WERI-Rb-1 (cell line): Measurements from ENCODE around the gene COL9A2.

Experiments used
- DNase-seq: peaks from one replicate; pipeline ENCODE4 v3.0.0-alpha.2; 2020
- H3K27ac ChIP-seq: fragments of 250-450 bp; sonication (Bioruptor Pico); 2 replicates; pipeline ENCODE4 v1.5.1; 2020; ENCODE audit warnings: mild to moderate bottlenecking, moderate library complexity
- H3K27me3 ChIP-seq: fragments of 250-450 bp; sonication (Bioruptor Pico); 2 replicates; pipeline ENCODE4 v1.5.1; 2021; ENCODE audit warnings: mild to moderate bottlenecking, low read depth, moderate library complexity; ENCODE audit not compliant: insufficient read depth, severe bottlenecking
- H3K36me3 ChIP-seq: fragments of 250-450 bp; sonication (Bioruptor Pico); 2 replicates; pipeline ENCODE4 v1.5.1; 2020; ENCODE audit warnings: mild to moderate bottlenecking, moderate library complexity
- H3K4me3 ChIP-seq: 2 replicates; pipeline ENCODE4 v1.5.1; 2011; ENCODE audit warnings: low read depth, mild to moderate bottlenecking, control low read depth, low read length
- H3K9me3 ChIP-seq: fragments of 250-450 bp; sonication (Bioruptor Pico); 2 replicates; pipeline ENCODE4 v1.5.1; 2021; ENCODE audit warnings: mild to moderate bottlenecking, moderate library complexity; ENCODE audit not compliant: severe bottlenecking
- TF ChIP-seq, protein P1 (sequence below): IDR thresholded peaks from 2 replicates; pipeline ENCODE4 v1.5.1; 2011; ENCODE audit warnings: low read depth, mild to moderate bottlenecking, control low read depth, inconsistent platforms, low read length

Gene COL9A2

DNA sequence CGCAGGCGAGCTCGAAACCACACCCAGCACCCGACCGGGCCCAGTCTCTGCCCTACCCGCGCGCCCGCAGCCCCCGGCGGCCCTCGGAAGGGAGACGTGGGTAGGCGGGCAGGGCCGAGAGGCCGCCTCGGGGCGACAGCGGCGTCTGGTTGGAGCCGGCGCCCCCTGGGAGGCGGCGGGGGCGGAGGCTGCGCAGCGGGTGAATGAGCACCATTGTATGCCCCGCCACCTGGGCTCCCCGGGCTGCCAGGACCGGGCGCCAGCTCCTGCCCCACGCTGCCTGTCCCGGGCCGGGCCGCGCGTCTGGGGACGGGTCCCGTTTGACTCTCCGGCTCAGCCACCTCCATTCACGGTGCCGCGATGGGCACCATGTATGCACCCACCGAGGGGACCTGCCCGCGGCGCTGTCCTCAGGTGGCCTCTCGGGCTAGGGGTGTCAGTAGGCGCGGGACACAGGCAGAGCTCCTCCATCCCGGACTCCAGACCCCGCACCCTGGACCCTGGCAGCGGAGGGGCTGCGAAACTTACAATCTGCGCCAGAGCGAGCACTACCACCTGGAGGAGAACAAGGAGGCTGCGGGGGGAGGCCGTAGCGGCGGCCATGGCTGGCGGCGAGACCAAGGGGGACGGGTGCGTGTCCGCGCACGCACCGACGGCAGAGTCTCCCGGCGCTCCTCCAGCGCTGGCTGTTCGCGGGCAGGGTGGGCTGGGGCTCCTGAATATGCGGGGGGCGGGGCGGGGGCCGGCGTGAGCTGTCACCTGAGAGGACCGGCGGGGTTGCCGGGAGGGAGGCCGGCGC, at the start of gene COL9A2:
Gene COL9A2, minus strand, starts transcription at position 692 of the 799 bp plus-strand sequence. Its CDS starts 89 bp downstream, at position 603.
- TF ChIP-seq, protein P1, sequence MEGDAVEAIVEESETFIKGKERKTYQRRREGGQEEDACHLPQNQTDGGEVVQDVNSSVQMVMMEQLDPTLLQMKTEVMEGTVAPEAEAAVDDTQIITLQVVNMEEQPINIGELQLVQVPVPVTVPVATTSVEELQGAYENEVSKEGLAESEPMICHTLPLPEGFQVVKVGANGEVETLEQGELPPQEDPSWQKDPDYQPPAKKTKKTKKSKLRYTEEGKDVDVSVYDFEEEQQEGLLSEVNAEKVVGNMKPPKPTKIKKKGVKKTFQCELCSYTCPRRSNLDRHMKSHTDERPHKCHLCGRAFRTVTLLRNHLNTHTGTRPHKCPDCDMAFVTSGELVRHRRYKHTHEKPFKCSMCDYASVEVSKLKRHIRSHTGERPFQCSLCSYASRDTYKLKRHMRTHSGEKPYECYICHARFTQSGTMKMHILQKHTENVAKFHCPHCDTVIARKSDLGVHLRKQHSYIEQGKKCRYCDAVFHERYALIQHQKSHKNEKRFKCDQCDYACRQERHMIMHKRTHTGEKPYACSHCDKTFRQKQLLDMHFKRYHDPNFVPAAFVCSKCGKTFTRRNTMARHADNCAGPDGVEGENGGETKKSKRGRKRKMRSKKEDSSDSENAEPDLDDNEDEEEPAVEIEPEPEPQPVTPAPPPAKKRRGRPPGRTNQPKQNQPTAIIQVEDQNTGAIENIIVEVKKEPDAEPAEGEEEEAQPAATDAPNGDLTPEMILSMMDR: 0 out of 2 replicates have a peak, but pooled peaks have one; percentile 2
- Histone ChIP-seq H3K36me3 (no peaks in the 10 kb centered on the region), H3K9me3 (no peaks in the 10 kb centered on the region), H3K4me3 (peak within 1 kb of the TSS; percentile 44), H3K27ac (no peak within 1 kb of the TSS), H3K27me3 (peaks cover 25% of the 10 kb centered on the region)
- DNase-seq: no peak

DNA sequence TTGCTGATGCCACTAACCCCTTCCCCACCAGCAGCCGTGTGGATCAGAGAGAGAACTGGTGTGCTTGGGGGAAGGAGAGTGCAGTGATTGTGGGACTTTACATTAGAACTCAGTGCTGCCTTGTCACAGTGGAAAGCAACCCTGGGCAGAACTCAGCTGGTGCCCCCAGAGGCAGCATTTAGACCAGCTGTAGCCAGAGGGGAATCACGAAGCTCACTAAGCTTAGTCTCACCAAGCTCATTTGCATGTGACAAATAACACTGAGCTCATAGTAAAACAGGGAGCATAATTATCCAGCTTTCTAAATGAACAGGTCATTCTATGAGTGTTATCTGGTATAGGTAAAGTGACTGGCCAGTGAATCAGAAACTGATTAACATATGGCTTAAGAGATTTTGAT, 46.6 kb upstream of the COL9A2 start:
- H3K27me3 ChIP-seq: no peaks in the 10 kb centered on the region
- no peak overlapping the region for H3K4me3 ChIP-seq
- no peaks in the 10 kb centered on the region for H3K9me3 ChIP-seq
- no peaks in the 10 kb centered on the region for H3K36me3 ChIP-seq
- no peak for DNase-seq
- no peak overlapping the region for H3K27ac ChIP-seq
- TF ChIP-seq, protein P1: no peak

DNA sequence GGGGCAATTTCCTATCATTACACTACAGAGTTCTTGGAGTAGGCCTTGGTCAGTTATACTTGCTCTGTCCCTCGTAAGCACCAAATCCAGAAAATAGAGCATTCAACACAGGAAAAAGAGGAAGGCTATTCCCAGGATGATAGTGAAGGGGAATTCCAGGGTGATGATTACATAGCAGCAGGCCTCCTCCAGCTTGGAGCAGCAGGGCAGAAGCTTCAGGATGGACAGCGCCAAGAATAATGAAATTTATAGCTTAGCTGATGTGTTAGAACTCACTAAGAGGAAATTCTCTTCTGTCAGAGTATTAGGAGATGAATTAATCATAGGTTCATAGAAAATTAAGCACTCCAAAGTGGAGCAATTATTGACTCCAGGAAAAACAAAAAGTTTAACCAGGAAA, 45.6 kb upstream of the COL9A2 start:
- no peaks in the 10 kb centered on the region for H3K36me3 ChIP-seq
- no peak for DNase-seq
- H3K27ac ChIP-seq: no peak overlapping the region
- H3K27me3 ChIP-seq: no peaks in the 10 kb centered on the region
- no peak overlapping the region for H3K4me3 ChIP-seq
- TF ChIP-seq, protein P1: no peak
- H3K9me3 ChIP-seq: peaks cover 2% of the 10 kb centered on the region

DNA sequence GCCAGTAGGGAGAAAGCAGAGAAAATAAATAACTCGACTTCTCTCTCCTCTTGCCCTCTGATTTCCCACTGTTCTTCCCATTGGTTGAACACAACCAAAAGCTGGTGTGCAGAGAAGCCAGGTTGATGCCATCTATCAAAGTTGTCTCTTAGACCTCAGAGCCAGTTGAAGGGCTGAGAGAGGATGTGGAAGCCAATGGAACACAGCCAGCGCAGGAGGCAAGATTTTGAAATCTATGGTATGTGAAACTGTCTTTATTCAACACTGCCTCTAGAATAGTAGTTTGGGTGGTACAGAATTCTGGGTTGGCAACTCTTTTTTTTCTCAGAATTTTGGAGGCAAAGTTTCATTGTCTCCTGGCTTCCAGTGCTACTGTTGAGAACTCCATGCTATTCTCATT, 45.1 kb upstream of the COL9A2 start:
- Histone ChIP-seq H3K4me3 (no peak overlapping the region), H3K9me3 (peaks cover 2% of the 10 kb centered on the region), H3K36me3 (no peaks in the 10 kb centered on the region), H3K27ac (no peak overlapping the region), H3K27me3 (no peaks in the 10 kb centered on the region)
- no peak for DNase-seq
- TF ChIP-seq, protein P1: no peak

DNA sequence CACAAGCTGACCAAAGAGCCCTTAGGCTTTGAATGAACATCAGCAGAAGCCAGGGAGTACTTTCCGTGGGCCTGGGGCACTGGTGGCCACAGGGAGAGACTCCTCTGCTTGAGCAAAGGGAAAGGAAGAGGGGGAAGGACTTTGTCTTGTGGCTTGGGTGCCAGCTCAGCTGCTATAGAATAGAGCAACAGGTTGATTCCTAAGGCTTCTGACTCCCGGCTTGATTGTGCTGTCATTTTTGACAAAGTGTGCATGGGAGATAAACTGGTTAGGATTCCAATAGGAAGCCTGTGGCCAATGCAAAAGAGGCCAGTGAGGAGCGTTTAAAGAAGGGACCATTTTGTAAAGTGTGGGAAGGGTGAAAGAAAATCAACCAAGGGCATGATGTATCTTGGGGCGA, 44.6 kb upstream of the COL9A2 start:
- no peaks in the 10 kb centered on the region for H3K27me3 ChIP-seq
- no peak overlapping the region for H3K4me3 ChIP-seq
- no peaks in the 10 kb centered on the region for H3K36me3 ChIP-seq
- TF ChIP-seq, protein P1: no peak
- no peak for DNase-seq
- no peak overlapping the region for H3K27ac ChIP-seq
- peaks cover 2% of the 10 kb centered on the region for H3K9me3 ChIP-seq
